Measurements from ENCODE around the gene ARMC8.

ARMC8 gene

GRCh38 chr3:138344754-138345153 is 157.7 kb downstream of the ARMC8 start:
- DNase-seq (ENCODE audit: extremely low read depth in 1 of 2, low read depth in 1 of 2), result no peak
